Spleen (tissue), 11 donors: Measurements from ENCODE around the gene ZNF506. TPM values are rescaled to one million over a fixed set of nuclear protein-coding genes. Genes with fewer than 3 reads are reported as not detected.

Source experiments
- DNase-seq: peaks from one replicate; pipeline ENCODE4 v3.0.0-alpha.2; 2020
- H3K27ac ChIP-seq, 8 donors: fragments of 200-600 bp; sonication (generic) in 7 of 8; 1 replicate in 4 of 8; 2 replicates in 4 of 8; pipeline versions ENCODE4 v1.5.0 to v1.8.0; 2016 to 2021; ENCODE audit warnings: inconsistent platforms in 4 of 8, mild to moderate bottlenecking in 4 of 8, moderate library complexity in 1 of 8
- H3K27me3 ChIP-seq, 7 donors: fragments of 200-600 bp; sonication (generic) in 6 of 7; replicated peaks in 1 of 7; 1 replicate in 4 of 7; 2 replicates in 3 of 7; pipeline versions ENCODE4 v1.5.0 to v1.8.0; 2016 to 2021; ENCODE audit warnings: inconsistent platforms in 3 of 7, mild to moderate bottlenecking in 1 of 7
- H3K36me3 ChIP-seq, 6 donors: fragments of 200-600 bp; sonication (generic) in 5 of 6; 1 replicate in 4 of 6; 2 replicates in 2 of 6; pipeline versions ENCODE4 v1.5.0 to v1.8.0; 2016 to 2021; ENCODE audit warnings: inconsistent platforms in 2 of 6
- H3K4me1 ChIP-seq, 6 donors: fragments of 200-600 bp; sonication (generic) in 5 of 6; 1 replicate in 3 of 6; 2 replicates in 3 of 6; pipeline versions ENCODE4 v1.5.0 to v1.8.0; 2016 to 2021; ENCODE audit warnings: inconsistent platforms in 3 of 6
- H3K4me3 ChIP-seq, 8 donors: fragments of 200-600 bp; sonication (generic) in 7 of 8; 1 replicate in 4 of 8; 2 replicates in 4 of 8; pipeline versions ENCODE4 v1.5.0 to v1.8.0; 2016 to 2021; ENCODE audit warnings: inconsistent platforms in 4 of 8, mild to moderate bottlenecking in 4 of 8, moderate library complexity in 2 of 8
- H3K9me3 ChIP-seq, 8 donors: fragments of 200-600 bp; sonication (generic) in 7 of 8; 1 replicate in 4 of 8; 2 replicates in 4 of 8; pipeline versions ENCODE4 v1.5.0 to v1.8.0; 2016 to 2021; ENCODE audit warnings: inconsistent platforms in 4 of 8
- CTCF ChIP-seq, 11 experiments: fragments of 200-600 bp in 7 of 11; fragments of 450-650 bp in 4 of 11; sonication (generic) in 4 of 11; IDR thresholded peaks in 8 of 11; conservative IDR thresholded peaks in 3 of 11; 1 replicate in 7 of 11; 2 replicates in 4 of 11; pipeline versions ENCODE4 v1.4.0 to v1.8.0; 2016 to 2021; ENCODE audit warnings: antibody characterized with exemption in 11 of 11, inconsistent platforms in 4 of 11, mild to moderate bottlenecking in 1 of 11
- POLR2A ChIP-seq, 3 donors: fragments of 450-650 bp; IDR thresholded peaks; one replicate each; pipeline ENCODE4 v1.5.1; 2017; ENCODE audit warnings: antibody characterized with exemption in 3 of 3, mild to moderate bottlenecking in 1 of 3
- POLR2AphosphoS5 ChIP-seq, 3 donors: sonication (generic); formaldehyde crosslinking; IDR thresholded peaks; one replicate each; pipeline ENCODE4 v1.5.1; 2017; ENCODE audit warnings: antibody characterized with exemption in 3 of 3
- WGBS, 5 donors: extraction: QIAGEN DNeasy Blood & Tissue Kit in 3 of 5; methylation state at CpG; one replicate each; pipeline versions ENCODE4 v1.1.5 to v1.1.7; 2013 to 2018; 5-methylcytosine and 5-hydroxymethylcytosine counted together
- intact Hi-C: fragments of 100-400 bp; cut with DNase I; formaldehyde crosslinking; loops from one replicate; pipeline ENCODE4 v1.15.0; 2023; ENCODE audit warnings: low total_unique reads
- polyA plus RNA-seq, 3 donors: library from polyadenylated mRNA; stranded (reverse); fragments of 200-250 nt; gene quantifications; one replicate each; pipeline ENCODE4 v1.2.1, GENCODE V29; 2013
- total RNA-seq, 7 donors: library from RNA; depleted of rRNA in 3 of 7; stranded (reverse); fragments of >200 nt in 3 of 7; fragmentation: NEBNext Ultra II Directional in 4 of 7; extraction: Animal tissue kit (Norgen Biotek cat#: 25700) in 4 of 7; gene quantifications; one replicate each; pipeline versions ENCODE4 v1.1.0 to v1.2.1, GENCODE V29; 2016 to 2021
- donor health status: healthy with polysubstance abuse.
- donor health status: DM: no; HTN: no; CAD: no; lungs with moderate emphysema.
- donor health status: DM: no; HTN: no; CAD: no.
- donor health status: Bipolar disorder and iron deficiency.
- donor health status: healthy.
- donor health status: DM: no; HTN: no; CAD: no.
- donor health status: DM: yes; HTN: yes; CAD: no.

The ZNF506 gene
- total and polyA plus RNA-seq, 10 donors: 6.3 to 114 (median 39.8) TPM

- no peaks in the 10 kb centered on the region for H3K4me1 ChIP-seq
- intact Hi-C loops: no loop called here
- no peak overlapping the region for H3K4me3 ChIP-seq
- no peaks in the 10 kb centered on the region for H3K27me3 ChIP-seq
- H3K9me3 ChIP-seq: peaks cover 0 to 34% (median 0%) of the 10 kb centered on the region in 8 donors
- WGBS, 5 donors: 79 to 94% (median 85%) methylated on average over 10 to 13 of the region's 13 CpGs
- H3K27ac ChIP-seq: no peak overlapping the region
- H3K36me3 ChIP-seq: no peaks in the 10 kb centered on the region
- TF ChIP-seq POLR2A (IDR thresholded peaks at IDR 0.05): no peak
- no peak for TF ChIP-seq CTCF (IDR thresholded peaks at IDR 0.05 in 8 of 11, conservative IDR thresholded peaks at IDR 0.05 in 3 of 11)
- DNase-seq: no peak
Observed at GRCh38 chr19:19749117-19749907, 72.2 kb downstream of the ZNF506 start.

GRCh38 chr19:19748249-19748938 is 73.2 kb downstream of the ZNF506 start:
- no peak overlapping the region for H3K27ac ChIP-seq
- no peaks in the 10 kb centered on the region for H3K4me1 ChIP-seq
- no peaks in the 10 kb centered on the region for H3K27me3 ChIP-seq
- 76 to 89% (median 84%) methylated on average over 7 to 9 of the region's 9 CpGs for WGBS, 5 donors
- TF ChIP-seq CTCF (IDR thresholded peaks at IDR 0.05 in 8 of 11, conservative IDR thresholded peaks at IDR 0.05 in 3 of 11) (no peak), POLR2AphosphoS5 (IDR thresholded peaks at IDR 0.05) (no peak), POLR2A (IDR thresholded peaks at IDR 0.05) (no peak)
- H3K9me3 ChIP-seq: peaks cover 0 to 38% (median 0%) of the 10 kb centered on the region in 8 donors
- H3K4me3 ChIP-seq: no peak overlapping the region
- H3K36me3 ChIP-seq: no peaks in the 10 kb centered on the region
- intact Hi-C loops: no loop called here
- DNase-seq: peak; percentile 59

GRCh38 chr19:19747357-19748220 is 74.0 kb downstream of the ZNF506 start:
- 77 to 90% (median 84%) methylated on average over 8 to 13 of the region's 13 CpGs for whole genome bisulfite sequencing, 5 donors
- no peak overlapping the region for H3K27ac ChIP-seq
- intact Hi-C loops: no loop called here
- H3K9me3 ChIP-seq: peaks cover 0 to 38% (median 0%) of the 10 kb centered on the region in 8 donors
- no peaks in the 10 kb centered on the region for H3K27me3 ChIP-seq
- peak; percentile 54 for DNase-seq
- TF ChIP-seq CTCF (IDR thresholded peaks at IDR 0.05 in 8 of 11, conservative IDR thresholded peaks at IDR 0.05 in 3 of 11) (no peak), POLR2AphosphoS5 (IDR thresholded peaks at IDR 0.05) (no peak), POLR2A (IDR thresholded peaks at IDR 0.05) (no peak)
- H3K36me3 ChIP-seq: no peaks in the 10 kb centered on the region
- no peaks in the 10 kb centered on the region for H3K4me1 ChIP-seq
- no peak overlapping the region for H3K4me3 ChIP-seq
